IMR-90 (cell line): ENCODE data around the gene OTOA. TPM values are rescaled to one million over a fixed set of nuclear protein-coding genes. Genes with fewer than 3 reads are reported as not detected.

Experiments
- ATAC-seq: fragments of 200-7000 bp; cut with Tn5 transposase; 2 replicates; pipeline ENCODE4 v1.9.1; 2020; ENCODE audit warnings: low read depth, mild to moderate bottlenecking, moderate library complexity
- BruUV-seq: library from RNA; stranded (reverse); fragments of 400-500 nt; replicated peaks from 2 replicates; lab custom pipeline; 2021; lab: Mats Ljungman, UMichigan
- CTCF ChIA-PET: fragments of 300-600 bp; formaldehyde crosslinking; extraction: SDS; loops from one replicate; lab custom pipeline; 2021; ENCODE audit warnings: antibody characterized with exemption; lab: Yijun Ruan, JAX
- POLR2A ChIA-PET: fragments of 300-600 bp; sonication (Branson Sonifier 250); formaldehyde crosslinking; loops from one replicate; lab custom pipeline; 2022; ENCODE audit warnings: antibody characterized with exemption; ENCODE audit not compliant: unreplicated experiment; lab: Charles Lee
- DNase-seq: peaks from one replicate; pipeline ENCODE4 v3.0.0; 2013
- H2AFZ ChIP-seq: replicated peaks from 2 replicates; pipeline ENCODE3; 2013; ENCODE audit warnings: low read length, mild to moderate bottlenecking; ENCODE audit not compliant: poor library complexity
- H2AK5ac ChIP-seq: 2 replicates; pipeline ENCODE4 v1.6.1; 2013; ENCODE audit warnings: low read depth, low read length, inconsistent platforms
- H2AK9ac ChIP-seq: replicated peaks from 2 replicates; pipeline ENCODE3; 2013; ENCODE audit warnings: mild to moderate bottlenecking, low read depth, low read length, moderate library complexity; ENCODE audit not compliant: poor library complexity
- H2BK120ac ChIP-seq: 2 replicates; pipeline ENCODE4 v1.6.1; 2013; ENCODE audit warnings: low read depth, low read length, inconsistent platforms
- H2BK15ac ChIP-seq: 3 replicates; pipeline ENCODE4 v1.6.1; 2013; ENCODE audit warnings: low read depth, low read length, inconsistent platforms
- H2BK20ac ChIP-seq: 2 replicates; pipeline ENCODE4 v1.6.1; 2013; ENCODE audit warnings: low read depth, mild to moderate bottlenecking, inconsistent platforms, low read length, moderate library complexity
- H2BK5ac ChIP-seq: 2 replicates; pipeline ENCODE4 v1.6.1; 2013; ENCODE audit warnings: mild to moderate bottlenecking, low read depth, low read length, inconsistent platforms; ENCODE audit not compliant: poor library complexity, severe bottlenecking
- H3K14ac ChIP-seq: replicated peaks from 2 replicates; pipeline ENCODE4 v1.6.1; 2013; ENCODE audit warnings: low read depth, low read length, inconsistent platforms
- H3K18ac ChIP-seq: 2 replicates; pipeline ENCODE4 v1.6.1; 2013; ENCODE audit warnings: low read depth, low read length, control low read depth
- H3K23ac ChIP-seq: 2 replicates; pipeline ENCODE4 v1.6.1; 2013; ENCODE audit warnings: low read depth, low read length, inconsistent platforms
- H3K27ac ChIP-seq: 2 replicates; pipeline ENCODE4 v1.5.1; 2013; ENCODE audit warnings: mild to moderate bottlenecking, control low read depth, low read length; ENCODE audit not compliant: insufficient read depth
- H3K27me3 ChIP-seq: 2 replicates; pipeline ENCODE4 v1.6.1; 2013; ENCODE audit warnings: low read length; ENCODE audit not compliant: control insufficient read depth, insufficient read depth
- H3K36me3 ChIP-seq: 2 replicates; pipeline ENCODE4 v1.6.1; 2013; ENCODE audit warnings: low read length, mixed read lengths; ENCODE audit not compliant: control insufficient read depth, insufficient read depth
- H3K4ac ChIP-seq: 2 replicates; pipeline ENCODE4 v1.6.1; 2013; ENCODE audit warnings: low read depth, low read length, inconsistent platforms
- H3K4me1 ChIP-seq: 2 replicates; pipeline ENCODE4 v1.6.1; 2013; ENCODE audit warnings: low read length, mixed read lengths; ENCODE audit not compliant: control insufficient read depth, insufficient read depth
- H3K4me2 ChIP-seq: 2 replicates; pipeline ENCODE4 v1.6.1; 2013; ENCODE audit warnings: low read depth, mild to moderate bottlenecking, control low read depth, low read length, moderate library complexity
- H3K4me3 ChIP-seq: 2 replicates; pipeline ENCODE4 v1.5.1; 2013; ENCODE audit warnings: low read depth, mild to moderate bottlenecking, control low read depth, low read length, moderate library complexity; ENCODE audit not compliant: insufficient read depth
- H3K56ac ChIP-seq: 2 replicates; pipeline ENCODE4 v1.6.1; 2013; ENCODE audit warnings: low read length, inconsistent platforms; ENCODE audit not compliant: insufficient read depth; ENCODE audit errors: extremely low read depth
- H3K79me1 ChIP-seq, 2 experiments: 2 replicates each; pipeline ENCODE4 v1.6.1; 2013; ENCODE audit warnings: low read length in 2 of 2, inconsistent platforms in 1 of 2, low read depth in 1 of 2
- H3K9ac ChIP-seq: 2 replicates; pipeline ENCODE4 v1.6.1; 2013; ENCODE audit warnings: low read depth, low read length, control low read depth
- H3K9me1 ChIP-seq: 2 replicates; pipeline ENCODE4 v1.6.1; 2013; ENCODE audit warnings: low read length, inconsistent platforms; ENCODE audit not compliant: insufficient read depth
- H3K9me3 ChIP-seq: 2 replicates; pipeline ENCODE4 v1.6.1; 2013; ENCODE audit warnings: low read length; ENCODE audit not compliant: control insufficient read depth, insufficient read depth
- H4K20me1 ChIP-seq: 2 replicates; pipeline ENCODE4 v1.6.1; 2013; ENCODE audit warnings: low read length, inconsistent platforms; ENCODE audit not compliant: insufficient read depth
- H4K5ac ChIP-seq: 2 replicates; pipeline ENCODE4 v1.6.1; 2013; ENCODE audit warnings: mild to moderate bottlenecking, low read depth, low read length, control low read depth
- H4K8ac ChIP-seq, 2 experiments: 2 replicates each; pipeline ENCODE4 v1.6.1; 2013; ENCODE audit warnings: low read depth in 2 of 2, low read length in 2 of 2, control low read depth in 1 of 2, inconsistent platforms in 1 of 2
- H4K91ac ChIP-seq: 2 replicates; pipeline ENCODE4 v1.6.1; 2013; ENCODE audit warnings: low read depth, low read length, inconsistent platforms; ENCODE audit not compliant: insufficient read depth
- MAFK ChIP-seq: IDR thresholded peaks from 2 replicates; pipeline ENCODE4 v1.6.1; 2012; ENCODE audit warnings: low read depth, low read length, improper control_type of control experiment
- MXI1 ChIP-seq: IDR thresholded peaks from 2 replicates; pipeline ENCODE4 v1.6.1; 2012; ENCODE audit warnings: low read depth, mild to moderate bottlenecking, low read length, moderate library complexity, borderline replicate concordance
- WGBS, 2 experiments: methylation state at CpG; one replicate each; pipeline versions ENCODE4 v1.1.5 to v1.1.7; 2013; ENCODE audit warnings: missing lambda C conversion rate in 2 of 2; ENCODE audit not compliant: insufficient read length in 1 of 2; ENCODE audit errors: extremely low coverage in 2 of 2; 5-methylcytosine and 5-hydroxymethylcytosine counted together
- dilution Hi-C: fragments of 300-500 bp; cut with HindIII; formaldehyde crosslinking; loops from one replicate; pipeline ENCODE4 v1.14.3; 2018; ENCODE audit warnings: low sequenced_read_pairs; ENCODE audit not compliant: unreplicated experiment
- in situ Hi-C: fragments of 300-500 bp; cut with MboI; formaldehyde crosslinking; loops from 3 replicates; pipeline ENCODE4 v1.14.3; 2019; ENCODE audit warnings: low sequenced_read_pairs, inconsistent platforms, mixed read lengths
- intact Hi-C: fragments of 100-400 bp; cut with micrococcal nuclease; formaldehyde crosslinking; loops from 2 replicates; pipeline ENCODE4 v1.10.0; 2022
- polyA plus RNA-seq, 3 experiments: library from polyadenylated mRNA; depleted of rRNA; stranded (reverse); fragments of >200 nt; gene quantifications; 2 replicates each; pipeline ENCODE4 v1.2.3, GENCODE V29; 2012; ENCODE audit warnings: low replicate concordance in 1 of 3
- total RNA-seq: library from RNA; depleted of rRNA; stranded (reverse); fragments of >200 nt; gene quantifications from 2 replicates; pipeline ENCODE4 v1.2.3, GENCODE V29; 2012

The OTOA gene
- total and polyA plus RNA-seq, 2 of the 4 experiments (the other 2 are of a cell fraction) = 0.02 TPM; not detected in 1

DNA sequence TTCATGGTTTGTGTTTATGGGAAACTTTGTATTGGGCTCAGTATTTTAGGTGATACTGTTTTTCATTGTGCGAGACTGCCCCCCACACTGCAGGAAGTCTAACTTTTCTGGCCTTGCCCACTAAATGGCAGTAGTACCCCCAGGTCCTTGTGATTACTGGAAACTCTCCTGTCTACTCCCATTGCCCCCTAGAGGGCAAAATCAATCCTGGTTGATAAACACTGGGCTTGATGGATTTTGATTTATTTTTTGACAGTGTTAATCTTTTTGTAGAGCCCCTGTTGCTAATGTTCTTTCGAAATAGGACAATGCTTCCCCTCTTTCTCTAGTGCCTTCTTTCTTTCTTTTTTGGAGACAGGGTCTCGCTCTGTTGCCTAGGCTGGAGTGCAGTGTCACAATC lies 48.9 kb upstream of the OTOA start:
- H4K8ac ChIP-seq = no peak overlapping the region
- H3K27ac ChIP-seq = no peak overlapping the region
- H3K18ac ChIP-seq = no peak overlapping the region
- no peak overlapping the region for H3K56ac ChIP-seq
- H3K4me1 ChIP-seq = peaks cover 6% of the 10 kb centered on the region
- peaks cover 6% of the 10 kb centered on the region; the same call in 1 of the 2 replicates for H3K36me3 ChIP-seq
- H3K4me3 ChIP-seq = no peak overlapping the region
- H3K14ac ChIP-seq = no peak overlapping the region
- no peaks in the 10 kb centered on the region; the same call in 1 of the 2 replicates for H3K9me1 ChIP-seq
- no peak overlapping the region for H2BK120ac ChIP-seq
- no peak overlapping the region for H2BK5ac ChIP-seq
- peaks cover 51 to 63% of the 10 kb centered on the region in 2 experiments for H3K79me1 ChIP-seq
- BruUV-seq = no TSS peak
- H4K91ac ChIP-seq = no peak overlapping the region
- ATAC-seq = no peak
- TF ChIP-seq MXI1 (no peak), MAFK (no peak)
- ChIA-PET POLR2A (no interaction called here), CTCF (no interaction called here)
- no peak overlapping the region for H3K23ac ChIP-seq
- peaks cover 27% of the 10 kb centered on the region for H4K20me1 ChIP-seq
- intact Hi-C loops (no loop called here), dilution Hi-C loops (no loop called here), in situ Hi-C loops (no loop called here)
- no peak overlapping the region for H3K9ac ChIP-seq
- no peak overlapping the region for H2AK9ac ChIP-seq
- H2BK20ac ChIP-seq = no peak overlapping the region
- WGBS, 2 experiments = no CpG with 5 or more reads among the region's 3 CpGs
- H3K4me2 ChIP-seq = no peak overlapping the region
- H2AFZ ChIP-seq = no peak overlapping the region
- no peak overlapping the region for H3K4ac ChIP-seq
- no peaks in the 10 kb centered on the region for H3K9me3 ChIP-seq
- no peaks in the 10 kb centered on the region for H3K27me3 ChIP-seq
- no peak overlapping the region for H2BK15ac ChIP-seq
- H2AK5ac ChIP-seq = no peak overlapping the region
- no peak for DNase-seq
- no peak overlapping the region for H4K5ac ChIP-seq
